ENCODE results near the gene A3GALT2. TPM values are rescaled to one million over a fixed set of nuclear protein-coding genes. Genes with fewer than 3 reads are reported as not detected.
A peak's percentile ranks its signal among the peaks of the same experiment; 100 is the strongest.

A3GALT2 gene
- total and polyA plus RNA-seq, 7 experiments from 2014 or later = not detected

GRCh38 chr1:33270808-33271465 is 50.0 kb downstream of the A3GALT2 start:
- ChIA-PET POLR2A (no interaction called here), CTCF (no interaction called here)
- no peak overlapping the region for H3K4me3 Mint-ChIP-seq
- peaks cover 21 to 66% (median 42%) of the 10 kb centered on the region in 7 donors for H3K4me1 Mint-ChIP-seq
- Histone ChIP-seq H3K4me3 (ENCODE audit: low read length) (no peak overlapping the region), H3K27me3 (ENCODE audit: control insufficient read depth in 2 of 2, insufficient read depth in 2 of 2, low read length in 2 of 2) (no peaks in the 10 kb centered on the region), H3K27ac (ENCODE audit: low read depth, low read length) (no peak overlapping the region), H3K4me1 (ENCODE audit: control insufficient read depth in 2 of 2, insufficient read depth in 2 of 2, low read length in 2 of 2) (peaks cover 0 to 23% of the 10 kb centered on the region in 2 donors), H3K9me3 (ENCODE audit: control insufficient read depth in 2 of 3, low read length in 3 of 3) (no peaks in the 10 kb centered on the region), H3K36me3 (ENCODE audit: control insufficient read depth in 2 of 3, insufficient read depth in 3 of 3, low read length in 3 of 3) (peaks cover 0 to 12% (median 0%) of the 10 kb centered on the region in 3 experiments)
- DNase-seq = no peak
- H3K27me3 Mint-ChIP-seq = no peaks in the 10 kb centered on the region
- H3K9me3 Mint-ChIP-seq = no peaks in the 10 kb centered on the region
- ATAC-seq = no peak
- H3K27ac Mint-ChIP-seq = peak overlapping the region in 2 of 9 donors; percentile 16 to 56
- intact Hi-C loops (cut with micrococcal nuclease) = no loop called here
- peaks cover 0 to 12% (median 3%) of the 10 kb centered on the region in 5 donors for H3K36me3 Mint-ChIP-seq

GRCh38 chr1:33270379-33270778 is 50.5 kb downstream of the A3GALT2 start:
- ChIA-PET POLR2A (no interaction called here), CTCF (no interaction called here)
- Mint-ChIP-seq H3K4me1 (peaks cover 21 to 70% (median 42%) of the 10 kb centered on the region in 7 donors), H3K27me3 (no peaks in the 10 kb centered on the region), H3K4me3 (no peak overlapping the region), H3K36me3 (peaks cover 0 to 12% (median 3%) of the 10 kb centered on the region in 5 donors), H3K27ac (peak overlapping the region in 1 of 9 donors; percentile 56), H3K9me3 (no peaks in the 10 kb centered on the region)
- intact Hi-C loops (cut with micrococcal nuclease) = no loop called here
- Histone ChIP-seq H3K9me3 (ENCODE audit: control insufficient read depth in 2 of 3, low read length in 3 of 3) (no peaks in the 10 kb centered on the region), H3K27me3 (ENCODE audit: control insufficient read depth in 2 of 2, insufficient read depth in 2 of 2, low read length in 2 of 2) (no peaks in the 10 kb centered on the region), H3K4me3 (ENCODE audit: low read length) (no peak overlapping the region), H3K4me1 (ENCODE audit: control insufficient read depth in 2 of 2, insufficient read depth in 2 of 2, low read length in 2 of 2) (peaks cover 0 to 23% of the 10 kb centered on the region in 2 donors), H3K36me3 (ENCODE audit: control insufficient read depth in 2 of 3, insufficient read depth in 3 of 3, low read length in 3 of 3) (peaks cover 0 to 10% (median 0%) of the 10 kb centered on the region in 3 experiments), H3K27ac (ENCODE audit: low read depth, low read length) (no peak overlapping the region)
- ATAC-seq = no peak
- DNase-seq = no peak

- no peak for DNase-seq
- Mint-ChIP-seq H3K9me3 (no peaks in the 10 kb centered on the region), H3K27ac (no peak overlapping the region), H3K36me3 (peaks cover 0 to 12% (median 3%) of the 10 kb centered on the region in 5 donors), H3K4me3 (no peak overlapping the region), H3K4me1 (peaks cover 21 to 70% (median 41%) of the 10 kb centered on the region in 7 donors), H3K27me3 (no peaks in the 10 kb centered on the region)
- Histone ChIP-seq H3K27me3 (ENCODE audit: control insufficient read depth in 2 of 2, insufficient read depth in 2 of 2, low read length in 2 of 2) (no peaks in the 10 kb centered on the region), H3K4me1 (ENCODE audit: control insufficient read depth in 2 of 2, insufficient read depth in 2 of 2, low read length in 2 of 2) (peaks cover 0 to 23% of the 10 kb centered on the region in 2 donors), H3K27ac (ENCODE audit: low read depth, low read length) (no peak overlapping the region), H3K4me3 (ENCODE audit: low read length) (no peak overlapping the region), H3K36me3 (ENCODE audit: control insufficient read depth in 2 of 3, insufficient read depth in 3 of 3, low read length in 3 of 3) (peaks cover 0 to 10% (median 0%) of the 10 kb centered on the region in 3 experiments), H3K9me3 (ENCODE audit: control insufficient read depth in 2 of 3, low read length in 3 of 3) (no peaks in the 10 kb centered on the region)
- no peak for ATAC-seq
- CTCF ChIA-PET = no interaction called here
- POLR2A ChIA-PET = no interaction called here
- intact Hi-C loops (cut with micrococcal nuclease) = no loop called here
Measured at GRCh38 chr1:33269621-33270020, 51.3 kb downstream of the A3GALT2 start.

GRCh38 chr1:33268927-33269610 is 51.8 kb downstream of the A3GALT2 start:
- no peak for DNase-seq
- Mint-ChIP-seq H3K27ac (no peak overlapping the region), H3K36me3 (peaks cover 0 to 12% (median 3%) of the 10 kb centered on the region in 5 donors), H3K4me1 (peaks cover 21 to 64% (median 37%) of the 10 kb centered on the region in 7 donors), H3K9me3 (no peaks in the 10 kb centered on the region), H3K27me3 (no peaks in the 10 kb centered on the region), H3K4me3 (no peak overlapping the region)
- ATAC-seq = no peak
- no peak overlapping the region for H3K4me3 ChIP-seq (ENCODE audit: low read length)
- POLR2A ChIA-PET = no interaction called here
- no peaks in the 10 kb centered on the region for H3K27me3 ChIP-seq (ENCODE audit: control insufficient read depth in 2 of 2, insufficient read depth in 2 of 2, low read length in 2 of 2)
- H3K36me3 ChIP-seq (ENCODE audit: control insufficient read depth in 2 of 3, insufficient read depth in 3 of 3, low read length in 3 of 3) = peaks cover 0 to 10% (median 0%) of the 10 kb centered on the region in 3 experiments
- no peaks in the 10 kb centered on the region for H3K9me3 ChIP-seq (ENCODE audit: control insufficient read depth in 2 of 3, low read length in 3 of 3)
- H3K27ac ChIP-seq (ENCODE audit: low read depth, low read length) = no peak overlapping the region
- CTCF ChIA-PET = no interaction called here
- intact Hi-C loops (cut with micrococcal nuclease) = no loop called here
- peaks cover 0 to 17% of the 10 kb centered on the region in 2 donors for H3K4me1 ChIP-seq (ENCODE audit: control insufficient read depth in 2 of 2, insufficient read depth in 2 of 2, low read length in 2 of 2)

- Mint-ChIP-seq H3K4me3 (peak overlapping the region in 1 of 10 donors; percentile 19), H3K4me1 (peaks cover 17 to 59% (median 38%) of the 10 kb centered on the region in 7 donors), H3K36me3 (peaks cover 0 to 12% (median 3%) of the 10 kb centered on the region in 5 donors), H3K27ac (peak overlapping the region in 3 of 9 donors; percentile 2 to 64 (median 9)), H3K9me3 (no peaks in the 10 kb centered on the region), H3K27me3 (no peaks in the 10 kb centered on the region)
- no peak for ATAC-seq
- intact Hi-C loops (cut with micrococcal nuclease) = no loop called here
- Histone ChIP-seq H3K4me3 (ENCODE audit: low read length) (no peak overlapping the region), H3K4me1 (ENCODE audit: control insufficient read depth in 2 of 2, insufficient read depth in 2 of 2, low read length in 2 of 2) (peaks cover 0 to 11% of the 10 kb centered on the region in 2 donors), H3K9me3 (ENCODE audit: control insufficient read depth in 2 of 3, low read length in 3 of 3) (no peaks in the 10 kb centered on the region), H3K27ac (ENCODE audit: low read depth, low read length) (no peak overlapping the region), H3K27me3 (ENCODE audit: control insufficient read depth in 2 of 2, insufficient read depth in 2 of 2, low read length in 2 of 2) (no peaks in the 10 kb centered on the region), H3K36me3 (ENCODE audit: control insufficient read depth in 2 of 3, insufficient read depth in 3 of 3, low read length in 3 of 3) (peaks cover 0 to 10% (median 0%) of the 10 kb centered on the region in 3 experiments)
- POLR2A ChIA-PET = no interaction called here
- DNase-seq = no peak
- CTCF ChIA-PET = no interaction called here
Measured at GRCh38 chr1:33268457-33268856, 52.4 kb downstream of the A3GALT2 start.

GRCh38 chr1:33267468-33268205 is 53.3 kb downstream of the A3GALT2 start:
- intact Hi-C loops (cut with micrococcal nuclease) = no loop called here
- CTCF ChIA-PET = no interaction called here
- H3K27ac Mint-ChIP-seq = peak overlapping the region in 4 of 9 donors; percentile 2 to 45 (median 24)
- POLR2A ChIA-PET = interaction anchor here (0.8 kb wide), 1 partner anchor 90 kb away, joined by 3 read pairs; no protein-coding TSS in a partner anchor
- H3K4me3 ChIP-seq (ENCODE audit: low read length) = no peak overlapping the region
- ATAC-seq = no peak
- H3K9me3 Mint-ChIP-seq = no peaks in the 10 kb centered on the region
- H3K36me3 Mint-ChIP-seq = peaks cover 0 to 16% (median 3%) of the 10 kb centered on the region in 5 donors
- H3K27ac ChIP-seq (ENCODE audit: low read depth, low read length) = no peak overlapping the region
- peaks cover 0 to 10% (median 0%) of the 10 kb centered on the region in 3 experiments for H3K36me3 ChIP-seq (ENCODE audit: control insufficient read depth in 2 of 3, insufficient read depth in 3 of 3, low read length in 3 of 3)
- H3K27me3 Mint-ChIP-seq = no peaks in the 10 kb centered on the region
- no peak for DNase-seq
- peaks cover 0 to 3% of the 10 kb centered on the region in 2 donors for H3K4me1 ChIP-seq (ENCODE audit: control insufficient read depth in 2 of 2, insufficient read depth in 2 of 2, low read length in 2 of 2)
- no peaks in the 10 kb centered on the region for H3K27me3 ChIP-seq (ENCODE audit: control insufficient read depth in 2 of 2, insufficient read depth in 2 of 2, low read length in 2 of 2)
- H3K9me3 ChIP-seq (ENCODE audit: control insufficient read depth in 2 of 3, low read length in 3 of 3) = no peaks in the 10 kb centered on the region
- peaks cover 9 to 56% (median 40%) of the 10 kb centered on the region in 7 donors for H3K4me1 Mint-ChIP-seq
- H3K4me3 Mint-ChIP-seq = no peak overlapping the region
